SK-N-SH treated with all-trans-retinoic acid at 6 μM for 48 hours (cell line): Measurements from ENCODE around the gene LDB2.

Source experiments
- ARNTL ChIP-seq: fragments of 450-650 bp; formaldehyde crosslinking; IDR thresholded peaks from 2 replicates; pipeline ENCODE4 v1.5.0; 2020; ENCODE audit warnings: low read depth, mild to moderate bottlenecking, moderate library complexity, borderline replicate concordance
- BACH2 ChIP-seq: fragments of 250-450 bp; sonication (Bioruptor Pico); IDR thresholded peaks from 2 replicates; pipeline ENCODE4 v1.9.0; 2021; ENCODE audit warnings: mild to moderate bottlenecking, borderline replicate concordance
- CSRNP3 ChIP-seq: fragments of 250-450 bp; sonication (Bioruptor Pico); IDR thresholded peaks from 2 replicates; pipeline ENCODE4 v1.5.1; 2021; ENCODE audit warnings: mild to moderate bottlenecking, moderate library complexity
- ESRRG ChIP-seq: fragments of 250-450 bp; sonication (Bioruptor Pico); IDR thresholded peaks from 2 replicates; pipeline ENCODE4 v1.6.1; 2021; ENCODE audit warnings: mild to moderate bottlenecking
- OSR1 ChIP-seq: fragments of 250-450 bp; sonication (Bioruptor Pico); IDR thresholded peaks from 2 replicates; pipeline ENCODE4 v1.8.0; 2022; ENCODE audit warnings: moderate library complexity, mild to moderate bottlenecking, inconsistent platforms
- POU6F1 ChIP-seq: fragments of 250-450 bp; sonication (Bioruptor Pico); IDR thresholded peaks from 2 replicates; pipeline ENCODE4 v1.8.0; 2021; ENCODE audit warnings: low read depth, mild to moderate bottlenecking, moderate library complexity, borderline replicate concordance
- SNAI2 ChIP-seq: fragments of 250-450 bp; sonication (Bioruptor Pico); IDR thresholded peaks from 2 replicates; pipeline ENCODE4 v1.5.0; 2020; ENCODE audit warnings: mild to moderate bottlenecking, moderate library complexity
- TCF4 ChIP-seq: fragments of 250-450 bp; sonication (Bioruptor Pico); IDR thresholded peaks from 2 replicates; pipeline ENCODE4 v1.8.0; 2021; ENCODE audit warnings: mild to moderate bottlenecking, moderate library complexity, borderline replicate concordance
- TOX ChIP-seq: fragments of 250-450 bp; sonication (Bioruptor Pico); IDR thresholded peaks from 2 replicates; pipeline ENCODE4 v1.8.0; 2021; ENCODE audit warnings: mild to moderate bottlenecking, moderate library complexity, borderline replicate concordance
- TSHZ2 ChIP-seq: fragments of 250-450 bp; sonication (Bioruptor Pico); IDR thresholded peaks from 2 replicates; pipeline ENCODE4 v1.5.0; 2020; ENCODE audit warnings: mild to moderate bottlenecking, moderate library complexity
- ZC3H10 ChIP-seq: fragments of 250-450 bp; sonication (Bioruptor Pico); IDR thresholded peaks from 2 replicates; pipeline ENCODE4 v1.5.1; 2021; ENCODE audit warnings: mild to moderate bottlenecking, moderate library complexity
- ZFP3 ChIP-seq: fragments of 250-450 bp; sonication (Bioruptor Pico); IDR thresholded peaks from 2 replicates; pipeline ENCODE4 v1.5.0; 2020; ENCODE audit warnings: mild to moderate bottlenecking, moderate library complexity
- ZFP30 ChIP-seq: fragments of 450-650 bp; formaldehyde crosslinking; IDR thresholded peaks from 2 replicates; pipeline ENCODE4 v1.5.0; 2022; ENCODE audit warnings: mild to moderate bottlenecking, moderate library complexity
- ZNF70 ChIP-seq: fragments of 450-650 bp; formaldehyde crosslinking; IDR thresholded peaks from 2 replicates; pipeline ENCODE4 v1.5.0; 2020; ENCODE audit warnings: mild to moderate bottlenecking, moderate library complexity

GRCh38 chr4:16889945-16890344 lies 8.5 kb downstream of the LDB2 start:
- no peak for TF ChIP-seq ARNTL (CRISPR knock-in tag)
- no peak for TF ChIP-seq SNAI2 (CRISPR knock-in tag)
- no peak for TF ChIP-seq CSRNP3
- no peak for TF ChIP-seq TOX
- no peak for TF ChIP-seq TSHZ2 (CRISPR knock-in tag)
- TF ChIP-seq OSR1 (CRISPR knock-in tag): no peak
- TF ChIP-seq ZFP30 (CRISPR knock-in tag): no peak
- TF ChIP-seq BACH2 (CRISPR knock-in tag): no peak
- TF ChIP-seq ZFP3 (CRISPR knock-in tag): no peak
- no peak for TF ChIP-seq ZNF70
- TF ChIP-seq TCF4 (CRISPR knock-in tag): no peak
- no peak for TF ChIP-seq POU6F1 (CRISPR knock-in tag)
- TF ChIP-seq ZC3H10 (CRISPR knock-in tag): no peak
- no peak for TF ChIP-seq ESRRG (CRISPR knock-in tag)
